ENCODE measurements around the gene SFRP2. TPM values are rescaled to one million over a fixed set of nuclear protein-coding genes. Genes with fewer than 3 reads are reported as not detected.

Gene SFRP2
- total and polyA plus RNA-seq, 4 experiments from 2014 or later: not detected

GRCh38 chr4:153825126-153825525 is 36.2 kb upstream of the SFRP2 start:
- H3K36me3 ChIP-seq (ENCODE audit: insufficient read depth, low read length): no peaks in the 10 kb centered on the region
- Mint-ChIP-seq H3K36me3 (no peaks in the 10 kb centered on the region), H3K27me3 (peaks cover 5 to 7% of the 10 kb centered on the region in 2 donors), H3K9me3 (peaks cover 0 to 7% (median 3%) of the 10 kb centered on the region in 8 donors), H3K27ac (no peak overlapping the region), H3K4me1 (no peaks in the 10 kb centered on the region), H3K4me3 (no peak overlapping the region)
- no peak overlapping the region for H3K4me3 ChIP-seq (ENCODE audit: low read length in 2 of 2)
- no peaks in the 10 kb centered on the region for H3K9me3 ChIP-seq (ENCODE audit: control insufficient read depth in 1 of 2, low read length in 2 of 2)
- intact Hi-C loops (cut with micrococcal nuclease): no loop called here
- ChIA-PET CTCF (ENCODE audit: partially characterized antibody) (no interaction called here), POLR2A (ENCODE audit: partially characterized antibody) (no interaction called here)
- no peak overlapping the region for H3K27ac ChIP-seq (ENCODE audit: low read depth, low read length)
- no peaks in the 10 kb centered on the region for H3K27me3 ChIP-seq (ENCODE audit: insufficient read depth, low read length)
- H3K4me1 ChIP-seq (ENCODE audit: insufficient read depth, low read length): no peaks in the 10 kb centered on the region
- DNase-seq: no peak

- Mint-ChIP-seq H3K27ac (no peak overlapping the region), H3K36me3 (no peaks in the 10 kb centered on the region), H3K4me3 (no peak overlapping the region), H3K27me3 (peaks cover 5 to 7% of the 10 kb centered on the region in 2 donors), H3K9me3 (peaks cover 0 to 7% (median 3%) of the 10 kb centered on the region in 8 donors), H3K4me1 (no peaks in the 10 kb centered on the region)
- H3K4me3 ChIP-seq (ENCODE audit: low read length in 2 of 2): no peak overlapping the region
- CTCF ChIA-PET (ENCODE audit: partially characterized antibody): no interaction called here
- H3K4me1 ChIP-seq (ENCODE audit: insufficient read depth, low read length): no peaks in the 10 kb centered on the region
- intact Hi-C loops (cut with micrococcal nuclease): no loop called here
- no peak for DNase-seq
- no peaks in the 10 kb centered on the region for H3K9me3 ChIP-seq (ENCODE audit: control insufficient read depth in 1 of 2, low read length in 2 of 2)
- H3K36me3 ChIP-seq (ENCODE audit: insufficient read depth, low read length): no peaks in the 10 kb centered on the region
- no peak overlapping the region for H3K27ac ChIP-seq (ENCODE audit: low read depth, low read length)
- POLR2A ChIA-PET (ENCODE audit: partially characterized antibody): no interaction called here
- no peaks in the 10 kb centered on the region for H3K27me3 ChIP-seq (ENCODE audit: insufficient read depth, low read length)
Measured at GRCh38 chr4:153824501-153824900, 35.6 kb upstream of the SFRP2 start.

- CTCF ChIA-PET (ENCODE audit: partially characterized antibody): no interaction called here
- H3K4me3 ChIP-seq (ENCODE audit: low read length in 2 of 2): no peak overlapping the region
- DNase-seq: no peak
- H3K9me3 Mint-ChIP-seq: peaks cover 0 to 8% (median 3%) of the 10 kb centered on the region in 8 donors
- peaks cover 6 to 9% of the 10 kb centered on the region in 2 donors for H3K27me3 Mint-ChIP-seq
- POLR2A ChIA-PET (ENCODE audit: partially characterized antibody): no interaction called here
- no peak overlapping the region for H3K27ac Mint-ChIP-seq
- H3K4me1 ChIP-seq (ENCODE audit: insufficient read depth, low read length): no peaks in the 10 kb centered on the region
- H3K9me3 ChIP-seq (ENCODE audit: control insufficient read depth in 1 of 2, low read length in 2 of 2): no peaks in the 10 kb centered on the region
- intact Hi-C loops (cut with micrococcal nuclease): no loop called here
- no peaks in the 10 kb centered on the region for H3K4me1 Mint-ChIP-seq
- H3K27me3 ChIP-seq (ENCODE audit: insufficient read depth, low read length): no peaks in the 10 kb centered on the region
- no peak overlapping the region for H3K4me3 Mint-ChIP-seq
- H3K36me3 Mint-ChIP-seq: no peaks in the 10 kb centered on the region
- H3K36me3 ChIP-seq (ENCODE audit: insufficient read depth, low read length): no peaks in the 10 kb centered on the region
- no peak overlapping the region for H3K27ac ChIP-seq (ENCODE audit: low read depth, low read length)
Measured at GRCh38 chr4:153823483-153823882, 34.6 kb upstream of the SFRP2 start.

GRCh38 chr4:153822316-153822715 is 33.4 kb upstream of the SFRP2 start:
- H3K27ac Mint-ChIP-seq: no peak overlapping the region
- CTCF ChIA-PET (ENCODE audit: partially characterized antibody): no interaction called here
- H3K4me1 Mint-ChIP-seq: no peaks in the 10 kb centered on the region
- H3K27me3 Mint-ChIP-seq: peaks cover 8 to 11% of the 10 kb centered on the region in 2 donors
- no peak overlapping the region for H3K4me3 ChIP-seq (ENCODE audit: low read length in 2 of 2)
- no peaks in the 10 kb centered on the region for H3K4me1 ChIP-seq (ENCODE audit: insufficient read depth, low read length)
- H3K9me3 ChIP-seq (ENCODE audit: control insufficient read depth in 1 of 2, low read length in 2 of 2): no peaks in the 10 kb centered on the region
- no peak overlapping the region for H3K4me3 Mint-ChIP-seq
- no peak overlapping the region for H3K27ac ChIP-seq (ENCODE audit: low read depth, low read length)
- DNase-seq: no peak
- POLR2A ChIA-PET (ENCODE audit: partially characterized antibody): no interaction called here
- intact Hi-C loops (cut with micrococcal nuclease): no loop called here
- H3K36me3 ChIP-seq (ENCODE audit: insufficient read depth, low read length): no peaks in the 10 kb centered on the region
- peaks cover 0 to 8% (median 3%) of the 10 kb centered on the region in 8 donors for H3K9me3 Mint-ChIP-seq
- no peaks in the 10 kb centered on the region for H3K27me3 ChIP-seq (ENCODE audit: insufficient read depth, low read length)
- H3K36me3 Mint-ChIP-seq: no peaks in the 10 kb centered on the region

- H3K27ac ChIP-seq (ENCODE audit: low read depth, low read length): no peak overlapping the region
- Mint-ChIP-seq H3K4me1 (peaks cover 0 to 1% (median 0%) of the 10 kb centered on the region in 4 donors), H3K27me3 (peaks cover 5 to 17% of the 10 kb centered on the region in 2 donors), H3K27ac (no peak overlapping the region), H3K36me3 (no peaks in the 10 kb centered on the region), H3K4me3 (no peak overlapping the region), H3K9me3 (peaks cover 0 to 5% (median 2%) of the 10 kb centered on the region in 8 donors)
- no peak overlapping the region for H3K4me3 ChIP-seq (ENCODE audit: low read length in 2 of 2)
- intact Hi-C loops (cut with micrococcal nuclease): no loop called here
- no peaks in the 10 kb centered on the region for H3K4me1 ChIP-seq (ENCODE audit: insufficient read depth, low read length)
- ChIA-PET CTCF (ENCODE audit: partially characterized antibody) (no interaction called here), POLR2A (ENCODE audit: partially characterized antibody) (no interaction called here)
- DNase-seq: no peak
- no peaks in the 10 kb centered on the region for H3K36me3 ChIP-seq (ENCODE audit: insufficient read depth, low read length)
- H3K9me3 ChIP-seq (ENCODE audit: control insufficient read depth in 1 of 2, low read length in 2 of 2): no peaks in the 10 kb centered on the region
- no peaks in the 10 kb centered on the region for H3K27me3 ChIP-seq (ENCODE audit: insufficient read depth, low read length)
Measured at GRCh38 chr4:153817466-153817865, 28.6 kb upstream of the SFRP2 start.

GRCh38 chr4:153816542-153816941 is 27.7 kb upstream of the SFRP2 start:
- Histone ChIP-seq H3K27ac (ENCODE audit: low read depth, low read length) (no peak overlapping the region), H3K4me1 (ENCODE audit: insufficient read depth, low read length) (no peaks in the 10 kb centered on the region), H3K36me3 (ENCODE audit: insufficient read depth, low read length) (no peaks in the 10 kb centered on the region), H3K27me3 (ENCODE audit: insufficient read depth, low read length) (no peaks in the 10 kb centered on the region), H3K4me3 (ENCODE audit: low read length in 2 of 2) (no peak overlapping the region), H3K9me3 (ENCODE audit: control insufficient read depth in 1 of 2, low read length in 2 of 2) (no peaks in the 10 kb centered on the region)
- ChIA-PET POLR2A (ENCODE audit: partially characterized antibody) (no interaction called here), CTCF (ENCODE audit: partially characterized antibody) (no interaction called here)
- DNase-seq: no peak
- no peak overlapping the region for H3K27ac Mint-ChIP-seq
- no peak overlapping the region for H3K4me3 Mint-ChIP-seq
- H3K27me3 Mint-ChIP-seq: peaks cover 5 to 17% of the 10 kb centered on the region in 2 donors
- peaks cover 0 to 5% (median 2%) of the 10 kb centered on the region in 8 donors for H3K9me3 Mint-ChIP-seq
- intact Hi-C loops (cut with micrococcal nuclease): no loop called here
- H3K4me1 Mint-ChIP-seq: peaks cover 0 to 1% (median under 1%) of the 10 kb centered on the region in 4 donors
- H3K36me3 Mint-ChIP-seq: no peaks in the 10 kb centered on the region

- POLR2A ChIA-PET (ENCODE audit: partially characterized antibody): no interaction called here
- H3K27me3 Mint-ChIP-seq: peaks cover 5 to 17% of the 10 kb centered on the region in 2 donors
Measured at GRCh38 chr4:153814789-153815188, 25.9 kb upstream of the SFRP2 start.

More at GRCh38 chr4:153814789-153815188, 25.9 kb upstream of the SFRP2 start:
- Histone ChIP-seq H3K27ac (ENCODE audit: low read depth, low read length) (no peak overlapping the region), H3K9me3 (ENCODE audit: control insufficient read depth in 1 of 2, low read length in 2 of 2) (no peaks in the 10 kb centered on the region), H3K36me3 (ENCODE audit: insufficient read depth, low read length) (no peaks in the 10 kb centered on the region), H3K4me1 (ENCODE audit: insufficient read depth, low read length) (peaks cover 8% of the 10 kb centered on the region), H3K4me3 (ENCODE audit: low read length in 2 of 2) (no peak overlapping the region), H3K27me3 (ENCODE audit: insufficient read depth, low read length) (no peaks in the 10 kb centered on the region)
- H3K9me3 Mint-ChIP-seq: peaks cover 0 to 3% (median 0%) of the 10 kb centered on the region in 8 donors
- DNase-seq: no peak
- no peak overlapping the region for H3K4me3 Mint-ChIP-seq
- no peak overlapping the region for H3K27ac Mint-ChIP-seq
- H3K36me3 Mint-ChIP-seq: no peaks in the 10 kb centered on the region
- H3K4me1 Mint-ChIP-seq: peaks cover 2 to 5% (median 3%) of the 10 kb centered on the region in 4 donors
- CTCF ChIA-PET (ENCODE audit: partially characterized antibody): no interaction called here
- intact Hi-C loops (cut with micrococcal nuclease): no loop called here

Data from CD4-positive, alpha-beta memory T cell (primary cell).